Tibial nerve (tissue), 3 donors: ENCODE results near the gene FGF14.

Experiments used
- POLR2A ChIP-seq, 2 donors: fragments of 450-650 bp; IDR thresholded peaks; one replicate each; pipeline ENCODE4 v1.6.1; 2017; ENCODE audit warnings: antibody characterized with exemption in 2 of 2, mild to moderate bottlenecking in 2 of 2, moderate library complexity in 2 of 2
- TF ChIP-seq, protein P1 (sequence below), 5 experiments: fragments of 200-600 bp in 3 of 5; fragments of 450-650 bp in 2 of 5; sonication (generic) in 3 of 5; IDR thresholded peaks; one replicate each; pipeline ENCODE4 v1.5.1; 2016 to 2019; ENCODE audit warnings: antibody characterized with exemption in 5 of 5, mild to moderate bottlenecking in 3 of 5, moderate library complexity in 2 of 5

DNA sequence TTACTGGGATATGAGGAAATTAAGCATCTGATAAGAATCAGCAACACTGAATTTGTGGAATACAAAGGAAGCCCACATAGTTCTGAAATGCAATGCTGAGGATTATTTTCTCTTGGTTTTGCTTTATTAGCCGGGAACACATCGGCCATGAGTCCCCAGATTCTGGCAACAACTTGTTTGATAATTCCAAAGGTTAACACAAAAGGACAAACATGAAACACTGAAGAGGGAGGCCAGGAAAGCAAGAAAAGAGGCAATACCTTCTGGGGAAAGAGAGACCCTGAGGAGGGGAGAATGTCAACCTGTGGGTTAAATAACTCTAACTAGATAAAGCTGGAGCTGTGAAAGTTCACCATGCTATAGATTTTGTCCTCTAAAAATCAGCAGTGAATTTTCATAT, 663.5 kb downstream of the FGF14 start:
- TF ChIP-seq, protein P1, sequence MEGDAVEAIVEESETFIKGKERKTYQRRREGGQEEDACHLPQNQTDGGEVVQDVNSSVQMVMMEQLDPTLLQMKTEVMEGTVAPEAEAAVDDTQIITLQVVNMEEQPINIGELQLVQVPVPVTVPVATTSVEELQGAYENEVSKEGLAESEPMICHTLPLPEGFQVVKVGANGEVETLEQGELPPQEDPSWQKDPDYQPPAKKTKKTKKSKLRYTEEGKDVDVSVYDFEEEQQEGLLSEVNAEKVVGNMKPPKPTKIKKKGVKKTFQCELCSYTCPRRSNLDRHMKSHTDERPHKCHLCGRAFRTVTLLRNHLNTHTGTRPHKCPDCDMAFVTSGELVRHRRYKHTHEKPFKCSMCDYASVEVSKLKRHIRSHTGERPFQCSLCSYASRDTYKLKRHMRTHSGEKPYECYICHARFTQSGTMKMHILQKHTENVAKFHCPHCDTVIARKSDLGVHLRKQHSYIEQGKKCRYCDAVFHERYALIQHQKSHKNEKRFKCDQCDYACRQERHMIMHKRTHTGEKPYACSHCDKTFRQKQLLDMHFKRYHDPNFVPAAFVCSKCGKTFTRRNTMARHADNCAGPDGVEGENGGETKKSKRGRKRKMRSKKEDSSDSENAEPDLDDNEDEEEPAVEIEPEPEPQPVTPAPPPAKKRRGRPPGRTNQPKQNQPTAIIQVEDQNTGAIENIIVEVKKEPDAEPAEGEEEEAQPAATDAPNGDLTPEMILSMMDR (IDR thresholded peaks at IDR 0.05): no peak
- no peak for TF ChIP-seq POLR2A (IDR thresholded peaks at IDR 0.05)
